IPS-15b (cell line): Measurements from ENCODE around the gene WFS1.

Experiments
- H3K27me3 ChIP-seq: one replicate; pipeline ENCODE4 v1.6.1; 2013; ENCODE audit warnings: low read length; ENCODE audit not compliant: control insufficient read depth, insufficient read depth
- H3K36me3 ChIP-seq: one replicate; pipeline ENCODE4 v1.6.1; 2013; ENCODE audit warnings: low read length; ENCODE audit not compliant: control insufficient read depth, insufficient read depth
- H3K4me1 ChIP-seq: one replicate; pipeline ENCODE4 v1.6.1; 2013; ENCODE audit warnings: mild to moderate bottlenecking, low read length; ENCODE audit not compliant: control insufficient read depth, insufficient read depth
- H3K4me3 ChIP-seq: one replicate; pipeline ENCODE4 v1.5.1; 2013; ENCODE audit warnings: low read depth, low read length
- H3K9ac ChIP-seq: one replicate; pipeline ENCODE4 v1.6.1; 2013; ENCODE audit warnings: low read depth, mild to moderate bottlenecking, low read length
- H3K9me3 ChIP-seq: one replicate; pipeline ENCODE4 v1.6.1; 2013; ENCODE audit warnings: mild to moderate bottlenecking, low read length; ENCODE audit not compliant: control insufficient read depth, insufficient read depth

WFS1 gene

GRCh38 chr4:6333301-6334202 lies 63.9 kb downstream of the WFS1 start:
- Histone ChIP-seq H3K36me3 (no peaks in the 10 kb centered on the region), H3K4me1 (no peaks in the 10 kb centered on the region), H3K9me3 (peaks cover 3% of the 10 kb centered on the region), H3K9ac (no peak overlapping the region), H3K4me3 (no peak overlapping the region), H3K27me3 (no peaks in the 10 kb centered on the region)

- H3K9ac ChIP-seq: no peak overlapping the region
- H3K27me3 ChIP-seq: no peaks in the 10 kb centered on the region
- H3K4me3 ChIP-seq: no peak overlapping the region
- no peaks in the 10 kb centered on the region for H3K36me3 ChIP-seq
- no peaks in the 10 kb centered on the region for H3K4me1 ChIP-seq
- H3K9me3 ChIP-seq: peaks cover 3% of the 10 kb centered on the region
Observed at GRCh38 chr4:6334203-6334887, 64.7 kb downstream of the WFS1 start.

GRCh38 chr4:6335040-6335590 lies 65.5 kb downstream of the WFS1 start:
- H3K4me1 ChIP-seq: no peaks in the 10 kb centered on the region
- no peaks in the 10 kb centered on the region for H3K36me3 ChIP-seq
- no peak overlapping the region for H3K9ac ChIP-seq
- H3K27me3 ChIP-seq: no peaks in the 10 kb centered on the region
- no peak overlapping the region for H3K4me3 ChIP-seq
- peaks cover 3% of the 10 kb centered on the region for H3K9me3 ChIP-seq

GRCh38 chr4:6336166-6336565 lies 66.5 kb downstream of the WFS1 start:
- Histone ChIP-seq H3K4me3 (no peak overlapping the region), H3K36me3 (no peaks in the 10 kb centered on the region), H3K27me3 (no peaks in the 10 kb centered on the region), H3K9ac (no peak overlapping the region), H3K9me3 (peaks cover 3% of the 10 kb centered on the region), H3K4me1 (no peaks in the 10 kb centered on the region)

GRCh38 chr4:6337331-6337935 lies 67.8 kb downstream of the WFS1 start:
- no peak overlapping the region for H3K9ac ChIP-seq
- no peaks in the 10 kb centered on the region for H3K36me3 ChIP-seq
- peaks cover 3% of the 10 kb centered on the region for H3K9me3 ChIP-seq
- no peaks in the 10 kb centered on the region for H3K27me3 ChIP-seq
- H3K4me1 ChIP-seq: no peaks in the 10 kb centered on the region
- H3K4me3 ChIP-seq: no peak overlapping the region

GRCh38 chr4:6338175-6338950 lies 68.7 kb downstream of the WFS1 start:
- Histone ChIP-seq H3K9me3 (peaks cover 3% of the 10 kb centered on the region), H3K36me3 (no peaks in the 10 kb centered on the region), H3K4me3 (no peak overlapping the region), H3K4me1 (no peaks in the 10 kb centered on the region), H3K9ac (no peak overlapping the region), H3K27me3 (no peaks in the 10 kb centered on the region)

GRCh38 chr4:6338951-6339817 lies 69.5 kb downstream of the WFS1 start:
- Histone ChIP-seq H3K27me3 (no peaks in the 10 kb centered on the region), H3K9ac (no peak overlapping the region), H3K4me3 (no peak overlapping the region), H3K36me3 (no peaks in the 10 kb centered on the region), H3K4me1 (no peaks in the 10 kb centered on the region), H3K9me3 (peaks cover under 1% of the 10 kb centered on the region)

- H3K27me3 ChIP-seq: no peaks in the 10 kb centered on the region
- no peaks in the 10 kb centered on the region for H3K36me3 ChIP-seq
- H3K4me1 ChIP-seq: no peaks in the 10 kb centered on the region
- H3K9ac ChIP-seq: no peak overlapping the region
- no peaks in the 10 kb centered on the region for H3K9me3 ChIP-seq
- H3K4me3 ChIP-seq: no peak overlapping the region
Observed at GRCh38 chr4:6339818-6340445, 70.3 kb downstream of the WFS1 start.

GRCh38 chr4:6340446-6341015 lies 70.9 kb downstream of the WFS1 start:
- Histone ChIP-seq H3K27me3 (no peaks in the 10 kb centered on the region), H3K36me3 (no peaks in the 10 kb centered on the region), H3K9ac (no peak overlapping the region), H3K9me3 (no peaks in the 10 kb centered on the region), H3K4me3 (no peak overlapping the region), H3K4me1 (no peaks in the 10 kb centered on the region)

GRCh38 chr4:6341696-6342095 lies 72.0 kb downstream of the WFS1 start:
- H3K9me3 ChIP-seq: no peaks in the 10 kb centered on the region
- H3K9ac ChIP-seq: no peak overlapping the region
- H3K4me3 ChIP-seq: no peak overlapping the region
- no peaks in the 10 kb centered on the region for H3K27me3 ChIP-seq
- no peaks in the 10 kb centered on the region for H3K36me3 ChIP-seq
- no peaks in the 10 kb centered on the region for H3K4me1 ChIP-seq
